RWPE1 (cell line): ENCODE data around the gene MYOT.

Experiments used
- CTCF ChIA-PET: fragments of 350-600 bp; sonication (Branson Sonifier 250); formaldehyde crosslinking; extraction: SDS; loops from one replicate; lab custom pipeline; 2021; lab: Yijun Ruan, JAX
- POLR2A ChIA-PET: fragments of 400-600 bp; formaldehyde crosslinking; extraction: SDS; loops from one replicate; lab custom pipeline; 2020; ENCODE audit warnings: antibody characterized with exemption; ENCODE audit not compliant: low non-redundant PET; lab: Yijun Ruan, JAX
- DNase-seq: peaks from one replicate; pipeline ENCODE4 v3.0.0; 2012; ENCODE audit warnings: low spot score
- H3K27ac ChIP-seq: fragments of 450-650 bp; 2 replicates; pipeline ENCODE4 v1.5.1; 2017
- TF ChIP-seq, protein P1 (sequence below): fragments of 450-650 bp; conservative IDR thresholded peaks from 2 replicates; pipeline ENCODE4 v1.5.1; 2017; ENCODE audit warnings: low read depth, mild to moderate bottlenecking

Gene MYOT

DNA sequence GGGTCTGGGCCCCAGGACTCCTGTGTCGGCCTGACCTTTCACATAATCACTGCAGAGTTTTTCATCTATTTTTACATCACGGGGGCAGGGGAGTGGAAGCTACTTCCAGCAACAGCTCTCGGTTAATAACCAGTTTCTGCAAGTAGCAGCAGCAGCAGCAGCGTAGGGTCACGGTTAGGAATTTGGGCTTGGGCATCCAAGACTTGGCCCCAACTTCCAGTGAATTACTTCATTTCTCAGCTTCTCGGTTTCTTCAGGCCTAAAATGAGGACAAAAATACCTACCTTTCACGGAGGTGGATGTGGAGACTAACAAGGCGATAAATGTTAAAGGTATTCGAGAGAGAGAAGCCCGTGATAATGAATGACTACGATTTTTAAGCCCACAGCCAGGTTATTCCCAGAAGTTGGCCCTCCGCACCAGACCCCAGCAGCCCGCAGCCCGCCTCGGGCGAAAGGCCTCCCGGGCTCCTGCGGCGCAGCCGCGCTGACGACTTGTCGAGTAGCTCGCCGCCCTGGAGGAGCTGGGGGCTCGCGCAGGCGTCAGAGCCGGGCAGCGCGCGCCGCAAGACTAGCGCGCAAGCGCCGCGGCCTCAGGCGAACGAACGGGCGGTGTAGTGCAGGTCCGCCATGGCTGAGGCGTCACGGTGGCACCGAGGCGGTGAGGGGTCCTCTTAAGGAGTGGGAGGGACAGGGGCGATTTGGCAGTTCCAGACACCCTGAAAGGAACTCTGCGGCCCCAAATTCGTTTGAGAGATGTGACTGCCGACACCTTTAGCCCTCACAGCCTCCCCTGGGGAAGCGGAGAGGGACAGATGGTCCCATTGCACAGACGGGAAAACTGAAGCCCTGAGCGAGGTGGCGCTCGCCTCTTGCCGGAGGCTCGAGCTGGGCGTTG, 21.5 kb downstream of the MYOT start, which contains the start of gene PKD2L2:
Gene PKD2L2 (plus strand): TSS at position 595 of the 897 bp plus-strand sequence. CDS start 35 bp downstream, at position 630.
- DNase-seq, result no peak
- ChIA-PET CTCF (interaction anchor here (0.6 to 1.0 kb wide), 3 partner anchors 58 to 110 kb away, joined by 3 to 4 read pairs (median 3); no protein-coding TSS in a partner anchor), POLR2A (no interaction called here)
- TF ChIP-seq, protein P1, sequence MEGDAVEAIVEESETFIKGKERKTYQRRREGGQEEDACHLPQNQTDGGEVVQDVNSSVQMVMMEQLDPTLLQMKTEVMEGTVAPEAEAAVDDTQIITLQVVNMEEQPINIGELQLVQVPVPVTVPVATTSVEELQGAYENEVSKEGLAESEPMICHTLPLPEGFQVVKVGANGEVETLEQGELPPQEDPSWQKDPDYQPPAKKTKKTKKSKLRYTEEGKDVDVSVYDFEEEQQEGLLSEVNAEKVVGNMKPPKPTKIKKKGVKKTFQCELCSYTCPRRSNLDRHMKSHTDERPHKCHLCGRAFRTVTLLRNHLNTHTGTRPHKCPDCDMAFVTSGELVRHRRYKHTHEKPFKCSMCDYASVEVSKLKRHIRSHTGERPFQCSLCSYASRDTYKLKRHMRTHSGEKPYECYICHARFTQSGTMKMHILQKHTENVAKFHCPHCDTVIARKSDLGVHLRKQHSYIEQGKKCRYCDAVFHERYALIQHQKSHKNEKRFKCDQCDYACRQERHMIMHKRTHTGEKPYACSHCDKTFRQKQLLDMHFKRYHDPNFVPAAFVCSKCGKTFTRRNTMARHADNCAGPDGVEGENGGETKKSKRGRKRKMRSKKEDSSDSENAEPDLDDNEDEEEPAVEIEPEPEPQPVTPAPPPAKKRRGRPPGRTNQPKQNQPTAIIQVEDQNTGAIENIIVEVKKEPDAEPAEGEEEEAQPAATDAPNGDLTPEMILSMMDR, result no peak
- H3K27ac ChIP-seq, result no peak within 1 kb of the TSS

DNA sequence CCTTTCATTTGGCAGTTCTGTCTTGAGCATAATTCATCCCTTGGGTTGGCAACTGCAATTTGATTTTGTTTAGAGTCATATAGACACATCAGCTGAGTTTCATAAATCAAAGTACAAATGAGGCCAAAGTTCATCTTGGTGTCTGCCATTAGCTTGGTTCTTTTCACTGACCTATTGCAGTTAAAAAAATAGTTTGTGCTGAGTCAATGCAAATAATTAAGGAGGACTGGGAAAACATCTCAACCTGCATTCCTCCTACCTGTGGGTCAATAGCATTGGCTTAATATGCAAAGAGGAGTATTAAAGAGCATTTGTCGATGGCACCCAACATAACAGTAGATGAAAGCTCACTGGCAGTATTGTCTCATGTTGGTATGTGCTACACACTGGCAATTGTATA, 23.2 kb downstream of the MYOT start:
- ChIA-PET POLR2A (interaction anchor here (0.8 kb wide), 1 partner anchor 8 kb away, joined by 5 read pairs; no protein-coding TSS in a partner anchor), CTCF (interaction anchor here (0.5 to 1.1 kb wide), 5 partner anchors 18 to 1674 kb away, joined by 3 to 8 read pairs (median 3); no protein-coding TSS in a partner anchor)
- TF ChIP-seq, protein P1, result no peak
- DNase-seq, result no peak
- H3K27ac ChIP-seq, result no peak overlapping the region

DNA sequence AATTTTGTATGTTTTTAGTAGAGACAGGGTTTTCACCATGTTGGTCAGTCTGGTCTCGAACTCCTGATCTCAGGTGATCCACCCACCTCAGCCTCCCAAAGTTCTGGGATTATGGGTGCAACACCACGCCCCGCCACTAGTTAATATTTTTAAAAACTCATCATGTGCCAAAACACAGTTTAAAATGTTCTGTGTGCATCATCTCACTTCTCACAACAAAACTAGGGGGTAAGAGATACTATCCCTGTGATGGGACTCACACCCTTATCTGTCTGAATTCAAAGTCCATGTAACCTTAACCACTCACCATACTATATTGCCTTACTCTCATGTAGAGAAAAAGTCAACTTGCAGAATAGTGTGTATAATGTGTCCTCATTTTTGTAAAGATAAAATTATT, 24.2 kb downstream of the MYOT start:
- POLR2A ChIA-PET, result no interaction called here
- TF ChIP-seq, protein P1, result 0 out of 2 replicates have a peak, but pooled peaks have one; percentile 24
- DNase-seq, result no peak
- CTCF ChIA-PET, result interaction anchor here (0.6 to 0.7 kb wide), 2 partner anchors 41 to 48 kb away, joined by 3 read pairs; no protein-coding TSS in a partner anchor
- no peak overlapping the region for H3K27ac ChIP-seq

DNA sequence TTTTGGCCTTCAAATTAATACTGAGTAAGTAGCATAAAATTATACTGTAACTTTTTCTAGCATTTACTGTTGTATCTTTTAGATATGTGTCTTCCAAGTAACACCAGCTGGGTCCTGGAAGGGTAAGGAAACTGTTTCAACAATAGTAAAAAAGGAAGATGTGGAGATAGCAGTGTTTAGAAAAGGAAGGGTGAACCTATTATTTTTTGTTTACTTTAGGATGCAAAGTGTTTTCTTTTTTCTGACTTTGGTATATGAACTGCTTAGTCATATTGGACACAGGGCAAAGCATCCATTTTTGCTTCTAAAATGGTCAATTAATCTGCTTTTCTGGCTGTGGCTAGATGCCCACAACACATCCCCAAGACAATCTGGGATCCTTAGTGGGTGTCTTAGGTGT, 26.9 kb downstream of the MYOT start:
- ChIA-PET CTCF (interaction anchor here (0.6 to 1.2 kb wide), 2 partner anchors 10 to 28 kb away, joined by 3 read pairs; no protein-coding TSS in a partner anchor), POLR2A (no interaction called here)
- no peak overlapping the region for H3K27ac ChIP-seq
- no peak for DNase-seq
- TF ChIP-seq, protein P1, result no peak

DNA sequence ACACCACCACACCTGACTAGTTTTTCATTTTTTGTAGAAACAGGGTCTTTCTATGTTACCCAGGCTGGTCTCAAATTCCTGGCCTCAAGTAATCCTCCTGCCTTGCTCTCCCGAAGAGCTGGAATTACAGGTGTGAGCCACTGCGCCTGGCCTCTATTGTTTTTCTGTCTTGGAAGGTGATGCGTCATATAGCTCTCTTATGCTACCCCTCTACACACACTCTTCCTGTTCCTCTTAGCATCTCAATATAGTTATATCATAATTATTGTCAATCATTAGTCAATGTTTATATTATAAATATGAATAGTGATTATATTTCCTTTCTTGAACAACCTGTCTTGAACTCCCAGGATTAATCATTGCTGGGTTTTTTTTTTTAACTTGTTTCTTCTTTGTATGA, 28.9 kb downstream of the MYOT start:
- TF ChIP-seq, protein P1, result no peak
- POLR2A ChIA-PET, result no interaction called here
- CTCF ChIA-PET, result no interaction called here
- no peak overlapping the region for H3K27ac ChIP-seq
- DNase-seq, result no peak

DNA sequence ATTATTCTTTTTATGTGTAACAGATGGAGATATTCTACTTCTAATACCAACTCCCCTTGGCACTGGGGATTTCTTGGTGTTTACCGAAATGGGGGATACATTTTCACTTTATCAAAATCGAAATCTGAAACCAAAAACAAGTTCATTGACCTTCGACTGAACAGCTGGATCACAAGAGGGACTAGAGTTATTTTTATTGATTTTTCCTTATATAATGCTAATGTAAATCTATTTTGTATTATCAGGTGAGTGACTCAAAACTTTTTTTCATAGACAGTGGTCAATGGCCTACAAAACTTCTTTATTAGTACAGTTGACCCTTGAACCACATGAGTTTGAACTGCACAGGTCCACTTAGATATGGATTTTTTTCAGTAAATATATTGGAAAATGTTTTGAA, 31.8 kb downstream of the MYOT start:
- H3K27ac ChIP-seq, result no peak overlapping the region
- TF ChIP-seq, protein P1, result no peak
- no peak for DNase-seq
- ChIA-PET POLR2A (no interaction called here), CTCF (no interaction called here)
